DND-41 (cell line): ENCODE results near the gene KDM8.

Source experiments
- EZH2 ChIP-seq: IDR thresholded peaks from 3 replicates; pipeline ENCODE4 v1.6.1; 2012; ENCODE audit warnings: borderline replicate concordance, low read depth, mild to moderate bottlenecking, moderate library complexity, low read length, inconsistent platforms; ENCODE audit not compliant: severe bottlenecking
- TF ChIP-seq, protein P1 (sequence below): IDR thresholded peaks from 2 replicates; pipeline ENCODE4 v1.5.1; 2012; ENCODE audit warnings: borderline replicate concordance, low read length, moderate library complexity, mild to moderate bottlenecking; ENCODE audit not compliant: poor library complexity, severe bottlenecking; ENCODE audit errors: extremely low read depth

DNA sequence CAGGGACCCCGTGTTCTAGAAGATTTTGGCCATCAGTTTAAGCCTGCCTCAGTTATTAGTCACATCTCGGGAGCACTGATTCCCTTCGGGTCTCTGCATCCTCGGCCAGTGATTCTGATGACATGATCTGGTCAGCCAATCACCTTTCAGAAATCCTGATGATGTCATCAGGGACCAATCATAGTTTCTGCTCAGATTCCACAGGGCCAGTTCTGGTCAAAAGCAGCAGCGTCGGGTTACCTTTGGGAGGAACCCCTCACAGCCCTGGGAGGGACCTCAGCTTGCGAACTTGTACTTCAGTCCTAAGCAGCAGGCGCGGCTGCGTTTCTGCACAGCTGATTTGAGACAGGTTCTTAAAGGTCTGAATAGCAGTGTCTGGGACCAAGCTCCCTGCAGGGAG lies 13.9 kb downstream of the KDM8 start:
- TF ChIP-seq, protein P1, sequence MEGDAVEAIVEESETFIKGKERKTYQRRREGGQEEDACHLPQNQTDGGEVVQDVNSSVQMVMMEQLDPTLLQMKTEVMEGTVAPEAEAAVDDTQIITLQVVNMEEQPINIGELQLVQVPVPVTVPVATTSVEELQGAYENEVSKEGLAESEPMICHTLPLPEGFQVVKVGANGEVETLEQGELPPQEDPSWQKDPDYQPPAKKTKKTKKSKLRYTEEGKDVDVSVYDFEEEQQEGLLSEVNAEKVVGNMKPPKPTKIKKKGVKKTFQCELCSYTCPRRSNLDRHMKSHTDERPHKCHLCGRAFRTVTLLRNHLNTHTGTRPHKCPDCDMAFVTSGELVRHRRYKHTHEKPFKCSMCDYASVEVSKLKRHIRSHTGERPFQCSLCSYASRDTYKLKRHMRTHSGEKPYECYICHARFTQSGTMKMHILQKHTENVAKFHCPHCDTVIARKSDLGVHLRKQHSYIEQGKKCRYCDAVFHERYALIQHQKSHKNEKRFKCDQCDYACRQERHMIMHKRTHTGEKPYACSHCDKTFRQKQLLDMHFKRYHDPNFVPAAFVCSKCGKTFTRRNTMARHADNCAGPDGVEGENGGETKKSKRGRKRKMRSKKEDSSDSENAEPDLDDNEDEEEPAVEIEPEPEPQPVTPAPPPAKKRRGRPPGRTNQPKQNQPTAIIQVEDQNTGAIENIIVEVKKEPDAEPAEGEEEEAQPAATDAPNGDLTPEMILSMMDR, result no peak
- TF ChIP-seq EZH2, result no peak
